NCI-H1105 (cell line): ENCODE data around the gene CADM1.

Experiments
- DNase-seq: peaks from one replicate; lab custom pipeline; 2025; lab: John Stamatoyannopoulos, UW

CADM1 gene

GRCh38 chr11:115279813-115280761, 224.1 kb downstream of the CADM1 start:
- no peak for DNase-seq

- no peak for DNase-seq
These were observed 227.4 kb downstream of the CADM1 start for GRCh38 chr11:115276799-115277198.

GRCh38 chr11:115276191-115276590, 228.0 kb downstream of the CADM1 start:
- no peak for DNase-seq

- no peak for DNase-seq
These were observed 229.2 kb downstream of the CADM1 start for GRCh38 chr11:115275045-115275444.

- DNase-seq: no peak
These were observed 231.3 kb downstream of the CADM1 start for GRCh38 chr11:115272925-115273324.

GRCh38 chr11:115271643-115272042, 232.6 kb downstream of the CADM1 start:
- no peak for DNase-seq

- DNase-seq: no peak
These were observed 234.8 kb downstream of the CADM1 start for GRCh38 chr11:115269191-115269950.

- no peak for DNase-seq
These were observed 236.3 kb downstream of the CADM1 start for GRCh38 chr11:115267871-115268270.

GRCh38 chr11:115267238-115267781, 236.9 kb downstream of the CADM1 start:
- no peak for DNase-seq

GRCh38 chr11:115266066-115266639, 238.1 kb downstream of the CADM1 start:
- no peak for DNase-seq

GRCh38 chr11:115263799-115264656, 240.2 kb downstream of the CADM1 start:
- peak; percentile 45 for DNase-seq

GRCh38 chr11:115258216-115258615, 246.0 kb downstream of the CADM1 start:
- no peak for DNase-seq

GRCh38 chr11:115257678-115258077, 246.5 kb downstream of the CADM1 start:
- DNase-seq: peak; percentile 10

GRCh38 chr11:115257270-115257669, 246.9 kb downstream of the CADM1 start:
- DNase-seq: no peak

- peak; percentile 25 for DNase-seq
These were observed 247.6 kb downstream of the CADM1 start for GRCh38 chr11:115256397-115257197.

GRCh38 chr11:115255006-115255762, 249.0 kb downstream of the CADM1 start:
- no peak for DNase-seq

GRCh38 chr11:115251126-115251525, 253.1 kb downstream of the CADM1 start:
- DNase-seq: no peak

GRCh38 chr11:115249061-115249578, 255.1 kb downstream of the CADM1 start:
- no peak for DNase-seq

GRCh38 chr11:115247953-115248352, 256.3 kb downstream of the CADM1 start:
- no peak for DNase-seq

- no peak for DNase-seq
These were observed 256.9 kb downstream of the CADM1 start for GRCh38 chr11:115247361-115247760.
